ENCODE measurements around the gene POMGNT1.

Gene POMGNT1

DNA sequence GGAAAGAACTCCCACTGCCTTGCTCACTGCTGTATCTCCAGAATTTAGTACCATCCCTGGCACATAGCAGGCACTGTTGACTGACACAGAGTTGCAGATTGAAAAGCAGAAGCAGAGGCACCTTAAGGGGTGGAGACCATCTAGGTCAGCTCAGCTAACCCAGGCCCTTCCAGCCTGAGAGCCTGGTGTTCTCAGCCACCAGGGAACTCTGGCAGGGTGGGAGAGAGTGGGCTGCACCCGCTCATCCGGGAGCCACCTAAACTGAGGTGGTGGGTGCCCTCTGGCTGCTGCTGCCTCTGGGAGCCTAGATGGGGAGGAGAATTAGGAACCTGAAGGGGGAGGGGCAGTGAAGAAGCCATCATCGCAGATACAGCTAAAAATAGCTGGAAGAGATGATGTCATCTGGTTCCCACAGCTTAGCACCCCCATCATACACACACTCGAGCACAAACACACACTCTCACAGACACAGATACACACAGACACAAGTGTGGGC is 24.8 kb downstream of the POMGNT1 start:
- Histone ChIP-seq H3K4me3 (ENCODE audit: low read depth, low read length) (no peak overlapping the region), H3K27ac (ENCODE audit: low read depth, low read length) (no peak overlapping the region), H3K79me2 (ENCODE audit: control insufficient read depth, insufficient read depth, low read length, unreplicated experiment) (no peaks in the 10 kb centered on the region), H3K36me3 (ENCODE audit: insufficient read depth, low read length) (no peaks in the 10 kb centered on the region), H2AFZ (ENCODE audit: low read length, unreplicated experiment) (no peak overlapping the region), H3K4me1 (ENCODE audit: control insufficient read depth, insufficient read depth, low read length, unreplicated experiment) (peaks cover 25% of the 10 kb centered on the region), H3K27me3 (ENCODE audit: insufficient read depth, low read length) (no peaks in the 10 kb centered on the region)

DNA sequence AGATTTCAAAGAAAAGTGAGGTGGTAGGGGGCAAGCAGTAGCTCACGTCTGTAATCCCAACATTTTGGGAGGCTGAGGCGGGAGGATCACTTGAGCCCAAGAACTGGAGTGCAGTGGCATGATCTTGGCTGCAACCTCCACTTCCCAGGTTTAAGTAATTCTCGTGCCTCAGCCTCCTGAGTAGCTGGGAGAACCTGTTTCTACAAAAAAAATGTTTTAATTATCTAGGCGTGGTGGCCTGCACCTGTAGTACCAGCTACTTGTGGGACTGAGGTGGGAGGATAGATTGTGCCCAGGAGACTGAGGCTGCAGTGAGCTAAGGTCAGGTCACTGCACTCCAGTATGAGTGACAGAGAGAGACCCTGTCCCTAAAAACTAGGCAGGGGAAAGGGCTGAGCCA is 25.9 kb downstream of the POMGNT1 start:
- no peaks in the 10 kb centered on the region for H3K79me2 ChIP-seq (ENCODE audit: control insufficient read depth, insufficient read depth, low read length, unreplicated experiment)
- H2AFZ ChIP-seq (ENCODE audit: low read length, unreplicated experiment), result no peak overlapping the region
- no peak overlapping the region for H3K4me3 ChIP-seq (ENCODE audit: low read depth, low read length)
- peaks cover 1% of the 10 kb centered on the region; the same call in 1 of the 2 replicates for H3K27me3 ChIP-seq (ENCODE audit: insufficient read depth, low read length)
- H3K4me1 ChIP-seq (ENCODE audit: control insufficient read depth, insufficient read depth, low read length, unreplicated experiment), result peaks cover 26% of the 10 kb centered on the region
- no peaks in the 10 kb centered on the region for H3K36me3 ChIP-seq (ENCODE audit: insufficient read depth, low read length)
- H3K27ac ChIP-seq (ENCODE audit: low read depth, low read length), result no peak overlapping the region

DNA sequence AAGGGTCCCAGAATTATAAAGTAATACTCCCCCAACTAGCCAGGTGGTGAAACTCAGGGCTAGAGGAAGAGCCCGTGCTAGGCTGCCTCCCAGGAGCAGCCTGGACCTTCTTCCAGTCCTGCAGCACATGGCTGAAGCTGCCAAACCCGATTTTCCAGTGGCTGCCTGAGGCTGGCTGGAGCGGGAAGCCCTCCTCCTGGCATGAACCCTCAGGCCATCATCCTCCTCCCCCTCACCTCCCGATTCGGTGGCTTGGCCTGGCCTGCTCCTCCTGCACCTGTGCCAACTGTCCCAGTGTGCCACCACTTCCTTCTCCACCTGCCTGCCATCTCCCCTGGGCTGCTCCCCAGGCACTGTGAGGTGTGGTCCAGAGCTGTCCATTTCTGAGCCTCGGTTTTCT is 26.4 kb downstream of the POMGNT1 start:
- H3K27ac ChIP-seq (ENCODE audit: low read depth, low read length), result no peak overlapping the region

GRCh38 chr1:46171351-46171750 is 26.9 kb downstream of the POMGNT1 start:
- Histone ChIP-seq H3K27me3 (ENCODE audit: insufficient read depth, low read length) (peaks cover 11% of the 10 kb centered on the region), H3K4me1 (ENCODE audit: control insufficient read depth, insufficient read depth, low read length, unreplicated experiment) (peaks cover 30% of the 10 kb centered on the region), H3K4me3 (ENCODE audit: low read depth, low read length) (no peak overlapping the region), H3K36me3 (ENCODE audit: insufficient read depth, low read length) (no peaks in the 10 kb centered on the region), H3K27ac (ENCODE audit: low read depth, low read length) (no peak overlapping the region), H2AFZ (ENCODE audit: low read length, unreplicated experiment) (no peak overlapping the region), H3K79me2 (ENCODE audit: control insufficient read depth, insufficient read depth, low read length, unreplicated experiment) (no peaks in the 10 kb centered on the region)

More for the DNA sequence above, 26.4 kb downstream of the POMGNT1 start:
- H3K27me3 ChIP-seq (ENCODE audit: insufficient read depth, low read length), result peaks cover 6% of the 10 kb centered on the region; the same call in 1 of the 2 replicates
- no peaks in the 10 kb centered on the region for H3K36me3 ChIP-seq (ENCODE audit: insufficient read depth, low read length)
- no peak overlapping the region for H3K4me3 ChIP-seq (ENCODE audit: low read depth, low read length)
- peaks cover 30% of the 10 kb centered on the region for H3K4me1 ChIP-seq (ENCODE audit: control insufficient read depth, insufficient read depth, low read length, unreplicated experiment)
- no peak overlapping the region for H2AFZ ChIP-seq (ENCODE audit: low read length, unreplicated experiment)
- no peaks in the 10 kb centered on the region for H3K79me2 ChIP-seq (ENCODE audit: control insufficient read depth, insufficient read depth, low read length, unreplicated experiment)

- Histone ChIP-seq H3K4me1 (ENCODE audit: control insufficient read depth, insufficient read depth, low read length, unreplicated experiment) (peaks cover 30% of the 10 kb centered on the region), H2AFZ (ENCODE audit: low read length, unreplicated experiment) (no peak overlapping the region), H3K4me3 (ENCODE audit: low read depth, low read length) (no peak overlapping the region), H3K27ac (ENCODE audit: low read depth, low read length) (no peak overlapping the region), H3K36me3 (ENCODE audit: insufficient read depth, low read length) (no peaks in the 10 kb centered on the region), H3K79me2 (ENCODE audit: control insufficient read depth, insufficient read depth, low read length, unreplicated experiment) (no peaks in the 10 kb centered on the region), H3K27me3 (ENCODE audit: insufficient read depth, low read length) (peaks cover 12% of the 10 kb centered on the region)
Observed at GRCh38 chr1:46169811-46170454, 28.3 kb downstream of the POMGNT1 start.

DNA sequence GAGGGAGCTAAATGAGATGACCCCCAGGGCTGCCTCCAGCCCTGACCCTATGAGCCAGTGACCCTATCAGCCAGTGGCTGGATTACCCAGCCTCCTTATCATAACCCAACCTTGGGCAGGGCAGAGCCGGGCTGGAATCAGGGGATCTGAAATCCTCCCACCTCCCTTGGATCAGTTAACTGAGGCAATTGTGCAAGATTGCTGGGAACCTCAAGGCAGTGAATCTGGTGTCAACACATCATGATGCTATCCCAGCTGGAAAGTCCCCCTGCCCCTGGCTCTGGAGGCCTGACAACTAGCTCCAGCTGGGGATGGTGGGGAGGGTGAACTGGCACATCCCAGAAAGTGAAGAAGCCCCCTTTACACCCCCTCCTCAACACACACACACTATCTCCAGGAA is 29.8 kb downstream of the POMGNT1 start:
- Histone ChIP-seq H3K27ac (ENCODE audit: low read depth, low read length) (no peak overlapping the region), H3K27me3 (ENCODE audit: insufficient read depth, low read length) (peaks cover 12% of the 10 kb centered on the region), H3K4me3 (ENCODE audit: low read depth, low read length) (no peak overlapping the region), H2AFZ (ENCODE audit: low read length, unreplicated experiment) (no peak overlapping the region), H3K36me3 (ENCODE audit: insufficient read depth, low read length) (no peaks in the 10 kb centered on the region), H3K79me2 (ENCODE audit: control insufficient read depth, insufficient read depth, low read length, unreplicated experiment) (no peaks in the 10 kb centered on the region), H3K4me1 (ENCODE audit: control insufficient read depth, insufficient read depth, low read length, unreplicated experiment) (peaks cover 22% of the 10 kb centered on the region)

- Histone ChIP-seq H3K79me2 (ENCODE audit: control insufficient read depth, insufficient read depth, low read length, unreplicated experiment) (no peaks in the 10 kb centered on the region), H3K36me3 (ENCODE audit: insufficient read depth, low read length) (no peaks in the 10 kb centered on the region), H2AFZ (ENCODE audit: low read length, unreplicated experiment) (peak overlapping the region; percentile 62), H3K4me1 (ENCODE audit: control insufficient read depth, insufficient read depth, low read length, unreplicated experiment) (peaks cover 15% of the 10 kb centered on the region), H3K27me3 (ENCODE audit: insufficient read depth, low read length) (peaks cover 12% of the 10 kb centered on the region), H3K27ac (ENCODE audit: low read depth, low read length) (no peak overlapping the region), H3K4me3 (ENCODE audit: low read depth, low read length) (peak overlapping the region; percentile 76)
Observed at GRCh38 chr1:46166521-46167462, 31.4 kb downstream of the POMGNT1 start.

DNA sequence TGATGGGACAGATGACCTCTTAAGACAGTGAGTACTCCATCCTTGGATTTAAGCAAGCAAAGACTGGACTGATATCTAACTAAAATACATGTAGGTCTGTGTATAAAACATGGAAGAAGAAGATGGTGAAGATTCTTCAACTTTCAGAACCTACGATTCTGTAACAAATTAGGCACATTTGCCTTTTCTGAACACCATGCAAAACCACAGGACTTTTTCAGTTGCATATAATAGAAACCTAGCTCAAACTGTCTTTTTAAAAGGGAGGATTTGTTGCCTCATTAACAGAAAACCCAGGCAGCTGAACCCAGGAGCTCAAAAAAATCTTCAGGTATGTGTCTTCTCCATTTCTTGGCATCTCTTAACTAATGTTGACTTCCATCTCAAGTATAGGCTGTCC is 38.0 kb downstream of the POMGNT1 start:
- peaks cover 4% of the 10 kb centered on the region for H3K27me3 ChIP-seq (ENCODE audit: insufficient read depth, low read length)
- H3K4me3 ChIP-seq (ENCODE audit: low read depth, low read length), result no peak overlapping the region
- no peaks in the 10 kb centered on the region for H3K36me3 ChIP-seq (ENCODE audit: insufficient read depth, low read length)
- no peak overlapping the region for H2AFZ ChIP-seq (ENCODE audit: low read length, unreplicated experiment)
- H3K27ac ChIP-seq (ENCODE audit: low read depth, low read length), result no peak overlapping the region
- no peaks in the 10 kb centered on the region for H3K79me2 ChIP-seq (ENCODE audit: control insufficient read depth, insufficient read depth, low read length, unreplicated experiment)
- H3K4me1 ChIP-seq (ENCODE audit: control insufficient read depth, insufficient read depth, low read length, unreplicated experiment), result no peaks in the 10 kb centered on the region

DNA sequence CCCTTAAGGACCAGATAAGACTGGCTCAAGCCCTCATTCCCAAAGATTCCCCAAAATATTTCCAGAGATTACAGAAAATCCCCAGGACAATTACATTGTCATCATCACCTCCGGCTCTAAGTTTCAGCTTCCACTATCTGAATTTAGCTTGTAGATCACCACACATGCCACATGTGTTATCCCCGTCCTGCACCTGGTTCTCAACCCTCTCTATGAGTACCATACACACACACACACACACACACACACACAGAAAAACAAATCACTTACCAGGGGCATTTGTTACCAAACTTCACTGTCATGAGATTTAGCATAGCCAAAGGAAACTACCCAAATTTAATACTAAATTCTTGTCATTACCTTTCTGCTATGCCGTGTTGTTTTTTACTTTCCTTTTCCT is 38.7 kb downstream of the POMGNT1 start:
- Histone ChIP-seq H3K79me2 (ENCODE audit: control insufficient read depth, insufficient read depth, low read length, unreplicated experiment) (no peaks in the 10 kb centered on the region), H3K27ac (ENCODE audit: low read depth, low read length) (no peak overlapping the region), H3K36me3 (ENCODE audit: insufficient read depth, low read length) (no peaks in the 10 kb centered on the region), H2AFZ (ENCODE audit: low read length, unreplicated experiment) (no peak overlapping the region), H3K4me3 (ENCODE audit: low read depth, low read length) (no peak overlapping the region), H3K27me3 (ENCODE audit: insufficient read depth, low read length) (peaks cover 4% of the 10 kb centered on the region), H3K4me1 (ENCODE audit: control insufficient read depth, insufficient read depth, low read length, unreplicated experiment) (no peaks in the 10 kb centered on the region)

- Histone ChIP-seq H3K79me2 (ENCODE audit: control insufficient read depth, insufficient read depth, low read length, unreplicated experiment) (no peaks in the 10 kb centered on the region), H2AFZ (ENCODE audit: low read length, unreplicated experiment) (no peak overlapping the region)
Observed at GRCh38 chr1:46158312-46159281, 39.6 kb downstream of the POMGNT1 start.

More at GRCh38 chr1:46158312-46159281, 39.6 kb downstream of the POMGNT1 start:
- Histone ChIP-seq H3K27me3 (ENCODE audit: insufficient read depth, low read length) (peaks cover 4% of the 10 kb centered on the region), H3K4me1 (ENCODE audit: control insufficient read depth, insufficient read depth, low read length, unreplicated experiment) (no peaks in the 10 kb centered on the region), H3K36me3 (ENCODE audit: insufficient read depth, low read length) (no peaks in the 10 kb centered on the region), H3K27ac (ENCODE audit: low read depth, low read length) (no peak overlapping the region), H3K4me3 (ENCODE audit: low read depth, low read length) (no peak overlapping the region)
